ENCODE results near the gene AFF3. TPM values are rescaled to one million over a fixed set of nuclear protein-coding genes. Genes with fewer than 3 reads are reported as not detected.
A peak's percentile ranks its signal among the peaks of the same experiment; 100 is the strongest.

AFF3 gene
- total RNA-seq, 1 experiment from 2014 or later = 0.22 TPM

DNA sequence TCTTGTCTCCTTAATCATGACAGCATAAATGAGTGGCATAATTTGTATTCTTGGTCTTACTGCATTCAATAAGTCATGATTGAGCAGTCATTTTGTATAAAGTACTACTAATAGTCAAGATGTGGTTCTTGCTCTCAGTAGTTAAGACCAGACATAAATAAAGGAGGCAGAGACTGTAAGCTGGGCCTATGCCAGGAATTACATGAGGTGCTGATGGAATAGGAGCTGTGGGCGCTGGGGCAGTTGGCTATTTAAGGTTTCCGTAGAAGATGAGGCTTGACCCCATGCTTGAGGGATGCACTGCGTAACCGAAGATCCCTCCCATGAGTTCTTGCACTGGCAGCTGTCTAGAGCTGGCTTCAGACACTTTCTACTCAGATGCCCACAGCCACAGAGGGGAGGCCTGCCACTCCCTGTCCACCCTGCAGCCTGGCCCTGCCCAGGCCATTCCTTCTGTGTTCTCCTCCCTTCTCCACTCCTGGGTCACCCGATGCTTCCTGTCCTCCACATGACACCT is 501.7 kb downstream of the AFF3 start:
- H3K36me3 Mint-ChIP-seq (ENCODE audit: insufficient read depth in 1 of 3, low read depth in 3 of 3) = no peaks in the 10 kb centered on the region
- no peak overlapping the region for H3T11ph ChIP-seq (ENCODE audit: low read length)
- H3K14ac ChIP-seq (ENCODE audit: insufficient read depth, low read length) = no peak overlapping the region
- no peak overlapping the region for H3K4ac ChIP-seq (ENCODE audit: low read depth, low read length)
- H2AFZ ChIP-seq (ENCODE audit: low read length) = no peak overlapping the region
- no peak overlapping the region for H3K56ac ChIP-seq (ENCODE audit: insufficient read length, low read depth, low read length)
- no peak overlapping the region for H4K8ac ChIP-seq (replicated peaks; ENCODE audit: insufficient read length, low read depth, low read length)
- H3K27me3 Mint-ChIP-seq (ENCODE audit: low read depth) = no peaks in the 10 kb centered on the region
- no peak overlapping the region for H3K18ac ChIP-seq (ENCODE audit: insufficient read length, low read depth, low read length)
- no peaks in the 10 kb centered on the region for H3K9me3 Mint-ChIP-seq
- H3K23ac ChIP-seq (ENCODE audit: insufficient read length, low read depth, low read length) = no peak overlapping the region
- H3K27me3 ChIP-seq (ENCODE audit: insufficient read depth, low read length) = no peaks in the 10 kb centered on the region
- H3K4me1 Mint-ChIP-seq = peaks cover 0 to 10% of the 10 kb centered on the region in 2 experiments; a peak in 1 of 4 replicates
- no peak overlapping the region for H3K9ac ChIP-seq (ENCODE audit: extremely low read depth, insufficient read length, low read length)
- peak overlapping the region in 1 of 3 experiments; percentile 43; a peak in 1 of 7 replicates for H3K27ac Mint-ChIP-seq
- no peak for DNase-seq
- no peaks in the 10 kb centered on the region for H3K9me3 ChIP-seq (ENCODE audit: control insufficient read depth, low read depth, low read length)
- H4K5ac ChIP-seq (ENCODE audit: insufficient read length, low read depth, low read length) = no peak overlapping the region
- no peak overlapping the region for H2AK5ac ChIP-seq (ENCODE audit: insufficient read length, low read length)
- H3K79me2 ChIP-seq (ENCODE audit: insufficient read depth, low read length) = no peaks in the 10 kb centered on the region
- no peak overlapping the region for H4K91ac ChIP-seq (ENCODE audit: insufficient read length, low read depth, low read length)
- no peak overlapping the region for H3K4me2 ChIP-seq (ENCODE audit: insufficient read depth, insufficient read length, low read length)
- H2BK20ac ChIP-seq (ENCODE audit: low read depth, low read length, poor library complexity, severe bottlenecking) = no peak overlapping the region
- no peaks in the 10 kb centered on the region for H3K23me2 ChIP-seq (ENCODE audit: insufficient read length, low read depth, low read length, poor library complexity, severe bottlenecking)
- no peak overlapping the region for H2BK15ac ChIP-seq (ENCODE audit: low read depth, low read length)
- no peak overlapping the region for H2BK12ac ChIP-seq (ENCODE audit: insufficient read length, low read depth, low read length)
- no peak overlapping the region for H3K4me3 Mint-ChIP-seq
- H4K20me1 ChIP-seq (ENCODE audit: control insufficient read depth, insufficient read depth, insufficient read length) = no peaks in the 10 kb centered on the region
- H3K79me1 ChIP-seq (ENCODE audit: insufficient read depth, low read depth, low read length, poor library complexity, severe bottlenecking) = no peaks in the 10 kb centered on the region
- no peak overlapping the region for H3K27ac ChIP-seq (ENCODE audit: insufficient read length, low read depth, low read length)
- H3K4me1 ChIP-seq (ENCODE audit: insufficient read depth, low read length) = no peaks in the 10 kb centered on the region
- H2BK120ac ChIP-seq (ENCODE audit: low read depth, low read length, poor library complexity, severe bottlenecking) = no peak overlapping the region
- no CpG with 5 or more reads among the region's 5 CpGs for WGBS (ENCODE audit: extremely low coverage, insufficient read length, low lambda C conversion rate)
- H2BK5ac ChIP-seq (ENCODE audit: insufficient read length, low read length) = no peak overlapping the region
- TF ChIP-seq, protein P1, sequence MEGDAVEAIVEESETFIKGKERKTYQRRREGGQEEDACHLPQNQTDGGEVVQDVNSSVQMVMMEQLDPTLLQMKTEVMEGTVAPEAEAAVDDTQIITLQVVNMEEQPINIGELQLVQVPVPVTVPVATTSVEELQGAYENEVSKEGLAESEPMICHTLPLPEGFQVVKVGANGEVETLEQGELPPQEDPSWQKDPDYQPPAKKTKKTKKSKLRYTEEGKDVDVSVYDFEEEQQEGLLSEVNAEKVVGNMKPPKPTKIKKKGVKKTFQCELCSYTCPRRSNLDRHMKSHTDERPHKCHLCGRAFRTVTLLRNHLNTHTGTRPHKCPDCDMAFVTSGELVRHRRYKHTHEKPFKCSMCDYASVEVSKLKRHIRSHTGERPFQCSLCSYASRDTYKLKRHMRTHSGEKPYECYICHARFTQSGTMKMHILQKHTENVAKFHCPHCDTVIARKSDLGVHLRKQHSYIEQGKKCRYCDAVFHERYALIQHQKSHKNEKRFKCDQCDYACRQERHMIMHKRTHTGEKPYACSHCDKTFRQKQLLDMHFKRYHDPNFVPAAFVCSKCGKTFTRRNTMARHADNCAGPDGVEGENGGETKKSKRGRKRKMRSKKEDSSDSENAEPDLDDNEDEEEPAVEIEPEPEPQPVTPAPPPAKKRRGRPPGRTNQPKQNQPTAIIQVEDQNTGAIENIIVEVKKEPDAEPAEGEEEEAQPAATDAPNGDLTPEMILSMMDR (conservative IDR thresholded peaks at IDR 0.05) = no peak
